Measurements from ENCODE around the gene CMTM4.
"Not testable (repeated sequence)": the region's sequence is repeated elsewhere in the genome, so short reads cannot be mapped to it uniquely, and the experiment has no call there.

Gene CMTM4

GRCh38 chr16:66588981-66589713 lies 107.4 kb downstream of the CMTM4 start:
- peak; percentile 79 for DNase-seq

GRCh38 chr16:66587881-66588600 lies 108.5 kb downstream of the CMTM4 start:
- no peak for DNase-seq

GRCh38 chr16:66585481-66586239 lies 110.9 kb downstream of the CMTM4 start:
- no peak for DNase-seq

- no peak for DNase-seq
Observed at GRCh38 chr16:66581246-66581952, 115.1 kb downstream of the CMTM4 start.

- no peak for DNase-seq
Observed at GRCh38 chr16:66580605-66581209, 115.8 kb downstream of the CMTM4 start.

- DNase-seq = no peak
Observed at GRCh38 chr16:66578651-66579531, 117.7 kb downstream of the CMTM4 start, which contains the start of gene CMTM2. Gene CMTM2 (plus strand): TSS chr16:66579463. CDS start chr16:66579608, 145 bp downstream.

- no peak for DNase-seq
Observed at GRCh38 chr16:66576296-66576695, 120.2 kb downstream of the CMTM4 start.

GRCh38 chr16:66575060-66575459 lies 121.5 kb downstream of the CMTM4 start:
- DNase-seq = no peak

- no peak for DNase-seq
Observed at GRCh38 chr16:66574531-66574930, 122.0 kb downstream of the CMTM4 start.

- DNase-seq = no peak
Observed at GRCh38 chr16:66574081-66574480, 122.5 kb downstream of the CMTM4 start.

- DNase-seq = no peak
Observed at GRCh38 chr16:66572356-66572755, 124.2 kb downstream of the CMTM4 start.

GRCh38 chr16:66569827-66570405 lies 126.6 kb downstream of the CMTM4 start:
- DNase-seq = no peak

- no peak for DNase-seq
Observed at GRCh38 chr16:66569131-66569530, 127.4 kb downstream of the CMTM4 start.

GRCh38 chr16:66568355-66568754 lies 128.2 kb downstream of the CMTM4 start:
- DNase-seq = no peak

- DNase-seq = not testable (repeated sequence)
Observed at GRCh38 chr16:66567270-66567669, 129.3 kb downstream of the CMTM4 start.

- no peak for DNase-seq
Observed at GRCh38 chr16:66566051-66566901, 130.3 kb downstream of the CMTM4 start, which contains the start of gene CMTM1. Gene CMTM1 (plus strand): TSS chr16:66566439. CDS start chr16:66566514, 75 bp downstream.
